HG03442 (cell line): ENCODE data around the gene WFDC1.

ENCODE experiments used
- ATAC-seq: cut with Tn5 transposase; IDR thresholded peaks from one replicate; pipeline ENCODE4 v1.9.1; 2021; ENCODE audit warnings: mild to moderate bottlenecking, moderate library complexity; ENCODE audit not compliant: unreplicated experiment

The WFDC1 gene

DNA sequence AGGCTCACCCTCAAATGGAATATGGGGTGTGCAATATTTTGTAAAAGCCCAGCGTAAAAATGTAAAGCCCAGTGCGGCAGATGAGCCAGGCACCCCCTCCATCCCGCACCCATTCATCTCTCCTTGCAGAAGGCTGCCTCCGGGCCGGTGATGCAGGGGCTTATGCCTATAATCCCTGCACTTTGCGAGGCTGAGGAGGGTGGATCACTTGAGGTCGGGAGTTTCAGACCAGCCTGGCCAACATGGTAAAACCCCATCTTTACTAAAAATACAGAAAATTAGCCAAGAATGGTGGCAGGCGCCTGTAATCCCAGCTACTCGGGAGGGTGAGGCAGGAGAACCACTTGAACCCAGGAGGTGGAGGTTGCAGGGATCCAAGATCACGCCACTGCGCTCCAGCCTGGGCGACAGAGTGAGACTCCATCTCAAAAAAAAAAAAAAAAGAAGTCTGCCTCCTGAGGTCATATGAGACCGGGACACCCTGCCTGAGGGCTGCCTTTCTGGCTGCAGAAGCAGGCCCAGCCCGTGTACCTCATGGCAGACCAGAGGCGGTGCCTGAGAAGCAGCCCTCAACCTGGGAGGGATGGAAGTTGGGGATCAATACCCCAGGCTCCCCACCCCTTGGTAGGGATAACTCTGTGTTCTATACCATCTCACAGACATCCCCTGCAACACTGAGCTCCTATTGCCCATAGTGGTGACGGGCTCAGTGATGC is 56.2 kb downstream of the WFDC1 start:
- no peak for ATAC-seq

DNA sequence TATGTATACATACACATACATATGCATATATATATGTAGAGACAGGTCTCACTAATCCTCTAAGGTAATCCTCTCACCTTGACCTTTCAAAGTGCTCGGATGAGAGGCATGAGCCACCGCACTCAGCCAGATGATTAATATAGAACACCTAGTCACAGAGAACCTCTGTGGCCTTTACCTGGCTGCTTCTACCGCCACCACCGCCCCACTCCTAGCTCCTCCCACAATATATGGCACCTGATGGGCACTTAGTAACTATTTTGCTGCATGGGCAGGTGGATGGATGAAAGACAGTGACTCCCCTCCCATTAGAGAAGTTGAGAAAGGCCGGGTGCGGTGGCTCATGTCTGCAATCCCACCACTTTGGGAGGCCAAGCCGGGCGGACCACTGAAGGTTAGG is 57.0 kb downstream of the WFDC1 start:
- ATAC-seq, result no peak

DNA sequence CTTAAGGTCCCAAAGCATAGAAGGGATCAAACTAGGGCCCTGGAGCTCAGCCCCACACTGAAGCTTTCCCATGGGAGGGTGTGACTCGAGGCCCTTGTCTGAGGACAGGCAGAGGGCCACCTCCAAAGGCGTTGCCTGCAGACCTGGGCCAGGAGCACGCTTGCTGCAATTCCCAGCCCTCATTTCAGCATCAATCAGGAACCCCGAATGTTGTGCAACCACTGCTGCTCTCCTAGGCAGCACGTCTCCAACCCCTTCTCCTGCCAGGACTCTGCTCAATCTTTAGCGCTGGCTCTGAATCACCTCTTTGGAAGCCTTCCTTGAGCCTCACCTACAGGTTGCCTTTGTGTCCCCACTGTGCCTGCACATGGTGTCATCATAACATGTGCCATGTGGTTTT is 59.6 kb downstream of the WFDC1 start:
- ATAC-seq, result no peak

DNA sequence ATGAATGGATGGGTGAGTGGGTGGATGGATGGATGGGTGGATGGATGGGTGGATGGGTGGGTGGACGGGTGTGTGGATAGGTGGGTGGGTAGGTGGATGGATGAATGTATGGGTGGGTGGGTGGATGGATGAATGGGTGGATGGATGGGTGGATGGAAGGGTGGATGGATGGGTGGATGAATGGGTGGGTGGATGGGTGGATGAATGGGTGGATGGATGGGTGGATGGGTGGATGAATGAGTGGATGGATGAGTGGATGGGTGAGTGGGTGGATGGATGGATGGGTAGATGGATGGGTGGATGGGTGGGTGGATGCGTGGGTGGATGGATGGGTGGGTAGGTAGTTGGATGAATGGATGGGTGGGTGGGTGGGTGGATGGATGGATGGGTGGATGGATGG is 60.5 kb downstream of the WFDC1 start:
- ATAC-seq, result no peak

DNA sequence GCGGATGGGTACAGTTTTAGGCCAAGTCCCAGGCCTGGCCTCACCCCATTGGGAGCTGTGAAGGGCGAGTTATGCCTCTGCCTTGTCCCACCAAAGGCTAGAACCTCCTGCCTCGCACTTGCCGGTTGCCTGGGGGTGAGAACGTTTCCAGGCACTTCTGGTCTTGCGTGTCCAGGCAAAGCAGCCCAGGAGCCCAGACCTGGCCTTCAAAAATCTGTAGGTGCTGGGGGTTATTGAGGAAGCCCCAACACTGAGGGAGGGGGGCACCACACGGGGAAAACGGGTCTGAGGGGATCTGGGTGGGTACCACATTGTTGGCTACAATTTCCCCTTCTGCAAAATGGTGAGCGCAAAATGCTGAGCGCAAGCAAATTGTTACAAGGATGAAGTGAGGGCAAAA is 61.5 kb downstream of the WFDC1 start:
- ATAC-seq, result no peak

DNA sequence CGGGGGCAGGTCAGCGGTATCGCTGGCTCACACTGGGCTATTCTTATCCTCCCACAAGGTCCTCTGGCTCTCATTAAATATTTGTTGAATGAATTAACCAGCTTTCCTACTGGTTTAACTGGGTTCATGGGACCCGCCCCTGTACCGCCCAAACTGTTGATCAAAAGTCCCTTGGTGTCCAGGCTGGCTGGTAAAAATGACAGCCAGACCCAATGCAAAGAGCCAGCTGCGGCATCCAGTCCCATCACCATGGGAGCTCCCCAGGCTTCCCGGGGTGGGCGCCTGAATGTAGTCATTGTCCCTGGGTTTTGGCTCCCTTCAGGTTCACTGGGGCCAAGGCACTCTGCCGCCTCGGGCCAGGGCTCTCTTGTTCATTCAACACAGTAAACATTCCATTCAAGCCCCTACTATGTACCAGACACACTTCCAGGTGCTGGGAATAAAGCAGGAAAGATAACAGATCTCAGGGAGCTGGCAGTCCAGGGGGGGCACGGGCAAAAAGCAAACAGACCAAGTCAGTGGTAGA is 62.0 kb downstream of the WFDC1 start:
- ATAC-seq, result no peak

DNA sequence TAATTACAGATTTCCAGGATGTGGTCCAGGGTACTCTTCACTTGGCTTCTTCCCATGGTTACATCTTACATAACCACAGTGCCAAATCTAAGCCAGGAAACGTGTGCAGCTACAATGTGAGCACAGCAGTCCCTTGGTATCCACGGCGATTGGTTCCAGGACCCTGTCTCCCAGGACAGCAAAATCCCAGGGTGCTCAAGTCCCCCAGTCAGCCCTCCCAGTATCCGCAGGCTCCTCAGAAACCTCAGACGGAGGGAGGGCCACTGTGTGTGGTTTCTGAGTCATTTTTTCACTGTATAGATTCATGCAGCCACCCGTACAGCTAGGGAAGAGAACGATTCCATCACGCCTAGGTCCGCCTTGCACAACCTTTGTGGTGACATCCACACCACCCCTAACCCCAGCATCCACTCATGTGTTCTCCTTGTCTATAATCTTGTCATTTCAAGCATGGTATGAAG is 62.5 kb downstream of the WFDC1 start:
- ATAC-seq, result no peak

DNA sequence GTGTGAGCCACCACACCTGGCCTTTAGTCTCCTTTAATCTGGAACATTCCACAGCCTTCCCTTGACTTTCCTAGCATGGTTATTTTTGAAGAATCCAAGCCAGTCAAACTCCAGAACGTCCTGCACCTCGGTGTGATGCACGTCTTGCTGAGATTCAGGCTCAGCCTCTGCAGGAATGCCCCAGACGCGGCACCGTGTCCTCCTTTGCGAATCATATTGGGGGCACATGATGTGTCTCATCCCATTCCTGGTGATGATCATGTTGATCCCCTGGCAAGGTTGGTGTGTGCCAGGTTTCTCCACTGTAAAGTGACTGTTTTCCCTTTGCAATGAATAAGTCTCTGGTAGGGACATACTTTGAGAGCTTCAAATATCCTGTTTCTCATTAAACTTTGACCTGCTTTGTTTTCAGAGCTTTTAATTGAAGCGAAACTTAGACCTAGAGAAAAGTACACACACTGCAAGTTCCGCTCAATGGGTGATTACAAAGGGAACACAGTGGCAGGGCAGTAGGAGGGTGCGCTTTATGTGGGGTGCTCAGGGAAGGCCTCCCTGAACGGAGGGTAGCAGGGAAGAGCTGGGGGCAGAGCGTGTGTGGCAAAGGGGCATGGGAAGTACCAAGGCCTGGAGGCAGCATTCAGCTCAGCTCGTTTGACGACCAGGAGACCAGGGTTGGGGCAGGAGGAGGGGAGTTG is 64.1 kb downstream of the WFDC1 start:
- no peak for ATAC-seq

DNA sequence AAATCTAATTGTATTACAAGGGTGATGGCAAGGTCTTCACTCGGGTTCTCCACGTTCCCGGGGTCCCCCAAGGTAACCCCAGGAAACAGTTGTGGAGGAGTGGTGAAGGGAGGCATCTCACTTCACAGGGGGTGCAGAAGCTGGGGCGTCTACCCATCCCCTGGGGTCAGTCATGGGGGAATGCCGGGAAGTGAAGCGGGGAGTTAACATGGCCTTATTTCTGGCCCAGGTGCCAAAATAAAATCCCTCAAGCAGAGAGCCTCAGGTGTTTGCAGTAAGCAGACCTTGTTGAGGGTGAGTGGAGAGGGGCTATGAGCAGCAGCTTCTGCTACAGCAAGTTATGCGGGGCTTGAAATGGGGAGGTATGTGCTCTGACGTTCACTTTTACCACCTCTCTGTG is 64.6 kb downstream of the WFDC1 start:
- no peak for ATAC-seq

DNA sequence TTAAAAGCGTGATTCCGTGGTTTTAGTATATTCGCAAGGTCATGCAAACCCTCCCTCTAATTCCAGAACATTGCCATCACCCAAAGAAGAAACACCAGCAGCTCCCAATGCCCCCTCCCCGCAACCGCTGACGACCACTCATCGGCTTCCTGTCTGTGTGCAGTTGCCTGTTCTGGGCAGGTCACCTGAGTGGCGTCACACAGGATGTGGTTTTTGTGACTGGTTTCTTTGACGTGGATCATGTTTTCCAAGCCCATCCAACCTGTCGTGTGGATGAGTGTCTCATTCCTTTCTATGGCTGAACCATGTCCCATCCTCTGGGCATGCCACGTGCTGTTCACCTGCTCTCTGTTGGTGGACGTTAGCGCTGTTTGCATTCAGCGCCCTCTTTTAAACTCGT is 65.5 kb downstream of the WFDC1 start:
- ATAC-seq, result no peak

DNA sequence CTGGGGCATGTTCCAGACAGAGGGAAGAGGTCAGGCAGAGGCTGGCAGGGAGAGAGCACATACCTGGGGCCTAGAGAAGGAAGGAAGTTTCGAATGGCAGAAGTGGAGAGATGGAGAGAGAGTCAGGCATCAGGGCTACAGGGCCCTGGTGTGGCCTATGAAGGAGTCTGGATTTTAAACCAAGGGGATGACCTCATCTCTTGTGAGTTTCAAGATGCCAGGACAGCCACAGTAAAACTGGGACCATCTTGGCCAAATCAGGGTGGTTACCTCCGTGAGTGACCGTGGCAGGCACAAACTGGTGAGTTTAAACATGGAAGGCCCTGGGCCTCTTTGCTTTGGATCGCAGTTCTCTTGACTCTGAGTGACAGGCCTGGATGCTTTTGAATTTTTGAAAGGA is 66.1 kb downstream of the WFDC1 start:
- no peak for ATAC-seq

DNA sequence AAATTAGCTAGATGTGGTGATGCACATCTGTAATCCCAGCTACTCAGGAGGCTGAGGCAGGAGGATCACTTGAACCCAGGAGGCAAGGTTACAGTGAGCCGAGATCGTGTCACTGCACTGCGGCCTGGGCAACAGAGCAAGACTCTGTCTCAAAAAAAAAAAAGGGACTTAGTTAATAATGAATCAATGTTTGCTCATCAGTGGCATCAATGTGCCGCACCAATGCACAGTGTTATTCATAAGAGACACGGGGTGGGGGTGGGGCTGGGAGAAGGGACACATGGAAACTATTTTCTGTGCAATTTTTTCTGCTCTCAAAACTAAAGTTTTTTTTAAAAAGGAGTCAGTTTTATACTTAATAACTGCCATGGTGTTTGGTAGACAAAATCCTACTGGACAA is 66.9 kb downstream of the WFDC1 start:
- no peak for ATAC-seq

DNA sequence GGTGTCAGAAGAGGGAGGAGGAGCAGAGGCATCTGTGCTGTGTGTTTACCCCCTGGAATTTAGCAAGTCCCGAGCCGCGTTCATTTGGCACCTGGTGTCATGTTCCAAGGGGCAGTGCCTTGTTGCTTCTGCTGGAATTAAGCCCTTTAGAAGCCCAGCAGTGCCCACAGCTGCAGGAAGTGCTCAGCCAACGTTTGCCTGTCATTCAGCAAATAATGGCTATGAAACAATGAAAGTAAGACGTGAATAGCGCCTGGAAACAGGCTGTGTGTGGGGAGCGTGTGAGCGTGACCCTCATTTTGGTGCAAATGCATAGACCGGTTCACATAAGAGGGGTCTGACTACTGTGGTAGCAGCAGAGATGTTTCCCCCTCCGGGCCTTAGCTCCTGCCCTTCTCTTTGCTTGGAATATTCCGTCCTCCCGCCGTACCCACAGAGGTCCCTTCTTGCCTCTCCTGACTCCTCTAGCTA is 67.8 kb downstream of the WFDC1 start:
- ATAC-seq, result no peak

DNA sequence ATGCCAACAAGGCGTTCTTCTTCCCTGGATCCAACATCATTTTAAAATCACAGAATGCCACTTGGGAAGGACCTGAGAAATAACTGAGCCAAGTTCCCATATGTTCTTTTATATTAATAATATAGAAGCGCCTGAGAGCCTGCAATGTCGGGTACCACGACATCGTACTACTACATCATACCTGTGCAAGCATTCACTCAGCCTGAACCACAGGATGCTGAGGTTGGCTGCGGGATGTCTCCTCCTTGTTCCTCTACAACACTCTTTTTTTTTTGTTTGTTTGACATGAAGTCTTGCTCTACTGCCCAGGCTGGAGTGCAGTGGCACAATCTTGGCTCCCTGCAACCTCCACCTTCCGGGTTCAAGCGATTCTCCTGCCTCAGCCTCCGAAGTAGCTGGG is 71.5 kb downstream of the WFDC1 start:
- no peak for ATAC-seq

DNA sequence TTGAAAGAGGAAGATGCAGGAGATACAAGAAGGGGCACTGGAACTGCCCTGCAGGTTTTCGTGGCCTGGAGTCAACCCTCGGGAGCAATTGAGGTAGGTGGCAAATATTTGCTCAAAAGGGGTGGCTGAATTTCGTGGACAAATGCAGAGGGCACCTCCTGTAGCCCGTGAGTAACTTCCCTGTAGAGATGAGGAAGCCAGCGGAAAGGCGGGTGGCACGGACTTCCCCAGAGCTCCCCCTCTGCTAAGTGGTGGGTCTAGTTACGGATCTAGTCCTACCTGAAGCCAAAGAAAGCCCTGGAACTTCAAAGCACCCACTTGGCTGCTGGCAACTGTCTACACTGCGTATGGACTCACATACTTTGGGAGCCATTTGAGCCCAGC is 72.6 kb downstream of the WFDC1 start:
- no peak for ATAC-seq

DNA sequence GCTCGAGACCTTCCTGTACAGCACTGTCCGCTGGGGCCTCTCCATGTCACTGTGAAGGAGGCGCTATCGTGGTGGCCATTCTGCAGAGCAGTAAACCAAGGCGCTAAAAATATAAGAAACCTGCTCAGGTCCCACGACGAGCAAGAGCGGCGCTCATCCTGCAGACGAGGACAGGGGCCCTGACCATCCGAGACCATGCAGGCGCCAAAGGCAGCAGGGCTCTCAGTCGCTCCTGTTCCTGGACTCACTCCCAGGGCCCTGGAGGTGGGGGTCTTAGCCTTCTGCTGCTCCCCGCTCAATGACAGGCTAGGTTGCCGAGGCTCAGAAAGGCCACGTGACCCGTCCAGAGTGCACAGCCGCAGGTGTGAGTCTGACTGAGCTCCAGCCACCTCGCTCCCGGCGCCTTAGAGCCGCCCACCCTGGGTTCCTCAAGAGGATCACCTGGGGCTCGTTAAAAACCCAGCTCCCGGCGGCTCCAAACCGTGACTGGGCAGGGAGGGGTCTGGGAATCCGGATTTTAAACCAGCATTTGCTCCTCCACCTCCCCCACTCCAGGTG is 73.2 kb downstream of the WFDC1 start:
- no peak for ATAC-seq

DNA sequence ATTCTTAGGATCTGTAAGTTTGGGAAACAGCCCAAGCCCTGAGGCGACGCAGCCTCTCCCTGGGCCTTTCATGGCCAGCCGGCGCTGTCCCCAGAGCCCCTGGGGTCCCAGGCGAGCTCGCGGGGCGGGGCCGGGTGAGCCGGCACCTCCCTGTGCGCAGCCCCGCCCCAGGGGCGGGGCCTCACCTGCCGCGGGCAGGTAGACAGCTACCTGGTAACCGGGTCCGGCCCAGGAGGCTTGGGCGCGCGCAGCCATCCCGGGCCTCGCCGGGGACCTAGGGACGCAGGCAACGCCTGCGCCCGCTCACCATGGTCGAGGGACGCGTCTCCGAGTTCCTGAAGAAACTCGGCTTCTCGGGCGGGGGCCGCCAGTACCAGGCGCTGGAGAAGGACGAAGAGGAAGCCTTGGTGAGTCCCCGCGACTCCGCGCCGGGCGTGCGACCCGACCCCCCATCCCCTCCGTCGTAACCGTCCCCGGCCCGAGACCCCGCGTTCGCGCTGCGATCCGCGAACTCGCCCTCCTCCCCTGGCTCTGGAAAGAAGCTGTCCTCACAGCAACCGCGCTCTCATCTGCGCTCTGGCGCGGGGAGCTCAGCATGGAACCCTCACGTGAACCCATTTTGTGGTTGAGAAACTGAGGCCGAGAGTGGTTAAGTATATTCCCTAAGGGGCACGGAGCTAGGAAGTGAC is 73.8 kb downstream of the WFDC1 start, which contains the start of gene ATP2C2:
Gene ATP2C2, plus strand, starts transcription at position 231 of the 689 bp plus-strand sequence. Its CDS starts 78 bp downstream, at position 309.
- no peak for ATAC-seq

DNA sequence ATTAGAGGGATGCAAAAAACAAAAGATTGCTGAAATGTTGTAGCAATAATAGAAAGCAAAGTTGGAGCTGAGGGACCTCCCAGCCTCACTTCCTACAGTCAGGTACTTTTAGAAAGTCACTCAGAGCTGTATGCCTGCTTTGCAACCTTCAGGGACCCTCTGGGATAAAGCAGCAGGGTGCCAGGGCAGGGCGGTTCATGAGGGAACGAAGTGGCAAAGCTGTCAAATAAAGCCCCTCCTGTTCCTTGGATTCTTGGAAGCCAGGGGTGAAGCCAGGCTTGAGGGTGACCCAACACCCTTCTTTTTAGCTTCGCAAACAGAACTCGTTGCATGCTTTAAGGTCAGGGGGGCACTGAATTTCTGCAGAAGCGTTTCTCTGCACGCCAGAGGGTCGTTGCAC is 74.4 kb downstream of the WFDC1 start:
- ATAC-seq, result no peak

DNA sequence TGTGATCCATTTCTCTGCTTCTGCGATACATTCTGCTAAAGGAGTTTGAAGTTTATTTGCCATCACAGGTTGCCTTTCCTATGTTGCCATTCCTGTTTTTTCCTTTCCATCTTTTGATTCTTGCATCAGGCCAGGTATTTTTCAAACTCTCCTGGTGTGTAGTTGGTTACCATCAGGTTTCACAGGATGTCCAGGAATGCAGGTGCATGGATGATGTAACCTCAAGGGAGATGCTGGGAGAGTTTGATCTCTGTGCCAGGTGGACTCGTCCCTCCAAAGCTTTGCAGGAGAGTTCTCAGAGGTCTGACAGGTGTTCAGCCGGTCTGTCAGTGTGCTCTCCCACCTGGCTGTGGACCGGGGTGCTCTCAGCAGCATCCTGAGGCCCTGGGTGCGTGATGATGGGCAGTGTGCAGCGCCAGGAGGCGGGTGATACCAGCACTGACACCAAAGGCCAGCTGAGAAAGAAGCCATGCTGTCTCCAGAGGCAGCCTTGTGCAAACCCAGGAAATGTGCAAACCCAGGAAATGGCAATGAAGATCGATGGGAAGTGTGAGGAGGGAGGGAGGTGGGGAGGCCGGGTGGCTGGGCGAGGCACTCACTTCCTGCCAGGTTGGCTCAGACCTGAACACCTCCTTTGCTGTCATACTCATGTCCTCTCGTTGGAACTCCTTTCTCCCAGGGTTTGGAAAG is 75.4 kb downstream of the WFDC1 start:
- no peak for ATAC-seq

DNA sequence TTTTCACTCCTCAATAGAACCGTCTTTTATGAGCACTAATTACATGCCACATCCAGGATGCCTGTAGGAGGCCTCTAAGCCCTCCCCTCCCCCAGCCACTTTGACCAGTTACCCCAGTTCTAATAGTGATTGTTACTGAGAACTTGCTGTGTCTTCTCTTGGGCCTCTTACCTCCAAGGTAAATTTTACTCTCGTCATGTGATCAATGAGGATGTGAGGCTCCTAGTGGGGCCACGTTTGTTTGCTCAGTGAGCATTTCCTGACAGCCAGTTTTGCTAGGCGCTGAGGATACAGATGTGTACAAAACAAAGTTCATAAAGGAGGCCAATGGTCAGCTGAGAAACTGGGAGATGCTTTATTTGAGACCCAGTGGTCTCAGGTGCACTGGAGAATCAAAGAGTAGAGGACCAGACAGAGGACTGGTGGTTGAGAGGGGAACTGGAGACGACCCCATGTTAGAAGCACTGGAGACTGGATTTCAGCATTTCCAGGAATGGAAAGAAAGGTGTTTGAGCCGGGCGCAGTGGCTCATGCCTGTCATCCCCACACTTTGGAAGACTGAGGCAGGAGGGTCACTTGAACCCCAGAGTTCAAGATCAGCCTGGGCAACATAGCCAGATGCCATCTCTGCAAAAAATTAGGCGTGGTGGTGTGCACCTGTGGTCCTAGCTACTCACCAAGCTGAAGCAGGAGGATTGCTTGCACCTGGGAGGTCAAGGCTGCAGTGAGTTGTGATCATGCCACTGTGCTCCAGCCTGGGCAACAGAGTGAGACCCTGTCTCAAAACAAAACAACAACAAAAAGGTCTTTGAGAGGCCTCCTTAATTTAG is 76.3 kb downstream of the WFDC1 start:
- no peak for ATAC-seq
